K562 (cell line): ENCODE measurements around the gene CAGE1. TPM values are rescaled to one million over a fixed set of nuclear protein-coding genes. Genes with fewer than 3 reads are reported as not detected.

Experiments used
- ATAC-seq: fragments of 200-7000 bp; cut with Tn5 transposase; 3 replicates; pipeline ENCODE4 v1.9.1; 2020; ENCODE audit warnings: moderate library complexity
- BruUV-seq: library from RNA; stranded (reverse); fragments of 400-500 nt; replicated peaks from 2 replicates; lab custom pipeline; 2021; lab: Mats Ljungman, UMichigan
- CTCF ChIA-PET: fragments of 300-600 bp; formaldehyde crosslinking; extraction: SDS; loops from one replicate; lab custom pipeline; 2021; ENCODE audit warnings: low intra/inter-chr PET ratio; lab: Yijun Ruan, JAX
- POLR2A ChIA-PET: fragments of 300-600, 350-650 bp; sonication (Branson Sonifier 250); formaldehyde crosslinking; extraction: SDS; loops from one replicate; lab custom pipeline; 2021; ENCODE audit warnings: antibody characterized with exemption, inconsistent platforms; lab: Yijun Ruan, JAX
- DNase-seq, 4 experiments: peaks; one replicate each; pipeline versions ENCODE4 v3.0.0 to v3.0.0-alpha.2; 2011 to 2018; ENCODE audit warnings: low spot score in 3 of 4, mixed read lengths in 3 of 4; ENCODE audit errors: extremely low read depth in 1 of 4
- FAIRE-seq: peaks from 2 replicates; lab custom pipeline; 2011; peaks lifted over from hg19 to GRCh38; lab: Jason Lieb, UNC
- H2AFZ ChIP-seq: 2 replicates; pipeline ENCODE4 v1.6.0; 2011; ENCODE audit warnings: low read depth, low read length, control low read depth, inconsistent platforms
- H3K27ac ChIP-seq: fragments of 200-600 bp; 3 replicates; pipeline ENCODE4 v1.8.0; 2011; ENCODE audit warnings: low read depth, mild to moderate bottlenecking, control low read depth, inconsistent platforms, low read length, moderate library complexity, mixed read lengths; ENCODE audit errors: extremely low read depth
- H3K27me3 ChIP-seq, 2 experiments: fragments of 300-600 bp in 1 of 2; 2 replicates in 1 of 2; 3 replicates in 1 of 2; pipeline versions ENCODE4 v1.6.0 to v1.8.0; 2011; ENCODE audit warnings: inconsistent platforms in 2 of 2, low read length in 2 of 2, mild to moderate bottlenecking in 1 of 2, mixed read lengths in 1 of 2, moderate library complexity in 1 of 2; ENCODE audit not compliant: control insufficient read depth in 2 of 2, insufficient read depth in 2 of 2
- H3K36me3 ChIP-seq: fragments of 300-600 bp; 3 replicates; pipeline ENCODE4 v1.8.0; 2011; ENCODE audit warnings: mild to moderate bottlenecking, low read length, inconsistent platforms; ENCODE audit not compliant: control insufficient read depth, insufficient read depth
- H3K4me1 ChIP-seq, 2 experiments: fragments of 200-600 bp in 1 of 2; replicated peaks in 1 of 2; 2 replicates in 1 of 2; 3 replicates in 1 of 2; pipeline versions ENCODE4 v1.5.1 to v1.8.0; 2011; ENCODE audit warnings: inconsistent platforms in 2 of 2, low read length in 2 of 2, mild to moderate bottlenecking in 1 of 2, mixed read lengths in 1 of 2, moderate library complexity in 1 of 2; ENCODE audit not compliant: control insufficient read depth in 2 of 2, insufficient read depth in 2 of 2
- H3K4me2 ChIP-seq: 2 replicates; pipeline ENCODE4 v1.6.1; 2011; ENCODE audit warnings: low read length, control low read depth, inconsistent platforms, mixed read lengths; ENCODE audit not compliant: insufficient read depth
- H3K4me3 ChIP-seq: fragments of 200-600 bp; sonication (generic), shearing (Covaris generic); 2 replicates; pipeline ENCODE4 v1.5.1; 2016; ENCODE audit warnings: control low read depth, inconsistent platforms
- H3K79me2 ChIP-seq: fragments of 200-600 bp; 3 replicates; pipeline ENCODE4 v1.8.0; 2011; ENCODE audit warnings: low read length, inconsistent platforms; ENCODE audit not compliant: control insufficient read depth, insufficient read depth
- H3K9ac ChIP-seq, 2 experiments: 2 replicates each; pipeline versions ENCODE4 v1.6.0 to v1.6.1; 2011; ENCODE audit warnings: low read depth in 2 of 2, low read length in 2 of 2, control low read depth in 1 of 2, inconsistent platforms in 1 of 2, mild to moderate bottlenecking in 1 of 2, mixed read lengths in 1 of 2; ENCODE audit not compliant: insufficient read depth in 1 of 2
- H3K9me1 ChIP-seq: one replicate; pipeline ENCODE4 v1.6.0; 2011; ENCODE audit warnings: inconsistent platforms, mild to moderate bottlenecking, low read length, moderate library complexity; ENCODE audit not compliant: control insufficient read depth, insufficient read depth
- H3K9me3 ChIP-seq: replicated peaks from 2 replicates; pipeline ENCODE4 v1.5.1; 2011; ENCODE audit warnings: low read depth, low read length, inconsistent platforms; ENCODE audit not compliant: control insufficient read depth, insufficient read depth
- H4K20me1 ChIP-seq: replicated peaks from 2 replicates; pipeline ENCODE4 v1.6.1; 2011; ENCODE audit warnings: low read length, inconsistent platforms, mixed read lengths; ENCODE audit not compliant: control insufficient read depth, insufficient read depth
- JUNB ChIP-seq: fragments of 450-650 bp; formaldehyde crosslinking; conservative IDR thresholded peaks from 2 replicates; pipeline ENCODE4 v1.4.0; 2020; ENCODE audit warnings: mild to moderate bottlenecking
- KLF1 ChIP-seq: fragments of 450-650 bp; IDR thresholded peaks from 2 replicates; pipeline ENCODE4 v1.6.1; 2016; ENCODE audit warnings: missing genetic modification characterization, missing compliant biosample characterization
- NFIC ChIP-seq: fragments of 450-650 bp; IDR thresholded peaks from 2 replicates; pipeline ENCODE4 v1.6.1; 2017; ENCODE audit warnings: mild to moderate bottlenecking, inconsistent platforms
- ZNF12 ChIP-seq: sonication (generic); formaldehyde crosslinking; IDR thresholded peaks from 2 replicates; pipeline ENCODE4 v1.4.0; 2020; ENCODE audit warnings: mild to moderate bottlenecking, missing genetic modification reagents
- ZNF639 ChIP-seq, 2 experiments: fragments of 200-800 bp in 1 of 2; sonication (Bioruptor generic) in 1 of 2; sonication (generic) in 1 of 2; formaldehyde crosslinking in 1 of 2; IDR thresholded peaks in 1 of 2; conservative IDR thresholded peaks in 1 of 2; 2 replicates each; pipeline versions ENCODE4 v1.5.0 to v1.6.1; 2016 to 2020; ENCODE audit warnings: missing compliant biosample characterization in 1 of 2, missing genetic modification characterization in 1 of 2, missing genetic modification reagents in 1 of 2
- ZNF699 ChIP-seq: fragments of 250-450 bp; sonication (Bioruptor Pico); IDR thresholded peaks from 2 replicates; pipeline ENCODE4 v1.8.0; 2021; ENCODE audit warnings: mild to moderate bottlenecking, moderate library complexity; ENCODE audit not compliant: insufficient replicate concordance
- WGBS: fragments of 100-300 bp; shearing (Covaris generic); methylation state at CpG from one replicate; pipeline ENCODE4 v1.1.6; 2016; ENCODE audit warnings: low coverage, mixed read lengths; ENCODE audit not compliant: insufficient coverage; ENCODE audit errors: missing lambda C conversion rate; 5-methylcytosine and 5-hydroxymethylcytosine counted together
- in situ Hi-C: fragments of 300-500 bp; cut with MboI; formaldehyde crosslinking; loops from 4 replicates; pipeline ENCODE4 v1.15.0; 2018; ENCODE audit warnings: inconsistent platforms, mixed read lengths
- intact Hi-C: fragments of 100-400 bp; cut with micrococcal nuclease; formaldehyde crosslinking; loops from 2 replicates; pipeline ENCODE4 v1.14.2; 2022
- polyA plus RNA-seq, 8 experiments: library from polyadenylated mRNA; depleted of rRNA in 4 of 8; stranded (reverse) in 5 of 8; unstranded in 3 of 8; fragments of >200 nt; fragmentation: Nextera tagmentation in 2 of 8; fragmentation: Illumina TruSeq in 1 of 8; extraction: Ambion mirVana in 2 of 8; extraction: Trizol in 1 of 8; gene quantifications; 2 replicates each; pipeline versions ENCODE4 v1.2.1 to v1.2.3, GENCODE V29; 2011 to 2014; ENCODE audit warnings: inconsistent platforms in 1 of 8, missing spikeins in 1 of 8
- total RNA-seq, 7 experiments: library from RNA; depleted of rRNA in 6 of 7; stranded (reverse); fragments of >200 nt in 6 of 7; fragmentation: Illumina TruSeq in 2 of 7; extraction: Trizol in 2 of 7; gene quantifications; 2 replicates each; pipeline versions ENCODE4 v1.2.1 to v1.2.3, GENCODE V29; 2011 to 2021; ENCODE audit warnings: low replicate concordance in 1 of 7

Gene CAGE1
- total and polyA plus RNA-seq, 9 of the 15 experiments (the other 6 are each of a cell fraction or from before 2014, with no cell fraction given): 0.13 to 0.33 (median 0.18) TPM; not detected in 4

GRCh38 chr6:7334685-7335084, 54.9 kb downstream of the CAGE1 start:
- Histone ChIP-seq H3K79me2 (no peaks in the 10 kb centered on the region), H2AFZ (no peak overlapping the region), H3K4me2 (no peak overlapping the region), H4K20me1 (no peaks in the 10 kb centered on the region), H3K9me3 (no peaks in the 10 kb centered on the region), H3K9me1 (no peaks in the 10 kb centered on the region), H3K9ac (no peak overlapping the region), H3K36me3 (no peaks in the 10 kb centered on the region), H3K27me3 (no peaks in the 10 kb centered on the region), H3K27ac (no peak overlapping the region), H3K4me3 (no peak overlapping the region), H3K4me1 (no peaks in the 10 kb centered on the region; a peak in 2 of 5 replicates)
- DNase-seq (no peak), FAIRE-seq (no peak), ATAC-seq (no peak)
- CTCF ChIA-PET: no interaction called here
- intact Hi-C loops: no loop called here
- POLR2A ChIA-PET: interaction anchor here (1.7 kb wide), 1 partner anchor 22 kb away, joined by 4 read pairs; no protein-coding TSS in a partner anchor
- TF ChIP-seq ZNF12 (CRISPR knock-in tag): 0 out of 2 replicates have a peak, but pooled peaks have one; percentile 49
- TF ChIP-seq KLF1 (tag): no peak
- no peak for TF ChIP-seq ZNF699 (CRISPR knock-in tag)
- no peak for TF ChIP-seq JUNB (CRISPR knock-in tag)
- no TSS peak for BruUV-seq
- in situ Hi-C loops: no loop called here
- WGBS: 10% methylated on average over 3 of the region's 3 CpGs

- no peak overlapping the region for H3K4me2 ChIP-seq
- no peaks in the 10 kb centered on the region for H3K79me2 ChIP-seq
- H3K4me1 ChIP-seq: peaks cover 0 to 7% of the 10 kb centered on the region in 2 experiments; a peak in 2 of 5 replicates
- 27% methylated on average over 8 of the region's 8 CpGs for WGBS
- intact Hi-C loops (no loop called here), in situ Hi-C loops (no loop called here)
- no peak for DNase-seq
- no peaks in the 10 kb centered on the region for H3K9me3 ChIP-seq
- H3K36me3 ChIP-seq: no peaks in the 10 kb centered on the region
- no peak overlapping the region for H3K9ac ChIP-seq
- no peaks in the 10 kb centered on the region for H3K9me1 ChIP-seq
- no peak overlapping the region for H3K4me3 ChIP-seq
- peak; percentile 39; the same call in 1 of the 3 replicates for ATAC-seq
- FAIRE-seq: no peak
- no peak overlapping the region for H3K27ac ChIP-seq
- ChIA-PET CTCF (no interaction called here), POLR2A (interaction anchor here (0.5 to 1.8 kb wide), 5 partner anchors 13 to 149 kb away, joined by 3 to 6 read pairs (median 4); partner anchors contain the start of genes CAGE1 and RIOK1)
- H4K20me1 ChIP-seq: no peaks in the 10 kb centered on the region
- no peaks in the 10 kb centered on the region for H3K27me3 ChIP-seq
- TF ChIP-seq NFIC (no peak), ZNF639 (CRISPR knock-in tag; conservative IDR thresholded peaks at IDR 0.05 in 1 of 2, IDR thresholded peaks at IDR 0.05 in 1 of 2) (no peak)
- no TSS peak for BruUV-seq
- H2AFZ ChIP-seq: peak overlapping the region; percentile 61; the same call in 1 of the 2 replicates
Observed at GRCh38 chr6:7332090-7332745, 57.3 kb downstream of the CAGE1 start.
